ENCODE data around the gene SCT.

DNA sequence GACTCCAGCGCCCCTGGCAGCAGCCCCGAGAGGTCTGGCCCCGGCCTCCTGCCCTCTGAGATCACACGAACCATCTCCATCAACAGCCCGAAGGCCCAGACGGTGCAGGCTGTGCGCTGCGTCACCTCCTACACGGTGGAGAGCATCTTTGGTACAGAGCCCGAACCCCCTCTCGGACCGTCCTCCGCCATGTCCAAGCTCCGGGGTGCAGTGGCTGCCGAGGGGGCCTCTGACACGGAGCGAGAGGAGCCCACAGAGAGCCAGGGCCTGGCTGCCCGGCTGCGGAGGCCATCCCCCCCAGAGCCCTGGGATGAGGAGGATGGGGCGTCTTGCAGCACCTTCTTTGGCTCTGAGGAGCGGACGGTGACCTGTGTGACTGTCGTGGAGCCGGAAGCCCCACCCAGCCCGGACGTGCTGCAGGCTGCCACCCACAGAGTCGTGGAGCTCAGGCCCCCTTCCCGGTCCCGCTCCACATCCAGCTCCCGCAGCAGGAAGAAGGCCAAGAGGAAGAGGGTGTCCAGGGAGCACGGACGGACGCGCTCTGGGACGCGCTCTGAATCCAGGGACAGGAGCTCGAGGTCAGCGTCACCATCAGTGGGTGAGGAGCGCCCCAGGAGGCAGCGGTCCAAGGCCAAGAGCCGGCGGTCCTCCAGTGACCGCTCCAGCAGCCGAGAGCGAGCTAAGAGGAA is 18.9 kb downstream of the SCT start:
- TF ChIP-seq, protein P1, sequence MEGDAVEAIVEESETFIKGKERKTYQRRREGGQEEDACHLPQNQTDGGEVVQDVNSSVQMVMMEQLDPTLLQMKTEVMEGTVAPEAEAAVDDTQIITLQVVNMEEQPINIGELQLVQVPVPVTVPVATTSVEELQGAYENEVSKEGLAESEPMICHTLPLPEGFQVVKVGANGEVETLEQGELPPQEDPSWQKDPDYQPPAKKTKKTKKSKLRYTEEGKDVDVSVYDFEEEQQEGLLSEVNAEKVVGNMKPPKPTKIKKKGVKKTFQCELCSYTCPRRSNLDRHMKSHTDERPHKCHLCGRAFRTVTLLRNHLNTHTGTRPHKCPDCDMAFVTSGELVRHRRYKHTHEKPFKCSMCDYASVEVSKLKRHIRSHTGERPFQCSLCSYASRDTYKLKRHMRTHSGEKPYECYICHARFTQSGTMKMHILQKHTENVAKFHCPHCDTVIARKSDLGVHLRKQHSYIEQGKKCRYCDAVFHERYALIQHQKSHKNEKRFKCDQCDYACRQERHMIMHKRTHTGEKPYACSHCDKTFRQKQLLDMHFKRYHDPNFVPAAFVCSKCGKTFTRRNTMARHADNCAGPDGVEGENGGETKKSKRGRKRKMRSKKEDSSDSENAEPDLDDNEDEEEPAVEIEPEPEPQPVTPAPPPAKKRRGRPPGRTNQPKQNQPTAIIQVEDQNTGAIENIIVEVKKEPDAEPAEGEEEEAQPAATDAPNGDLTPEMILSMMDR (conservative IDR thresholded peaks at IDR 0.05; ENCODE audit: low read depth in 2 of 2) = no peak
- TF ChIP-seq EZH2 (IDR thresholded peaks at IDR 0.05; ENCODE audit: low read depth, unreplicated experiment) (no peak), CREB1 (CRISPR knock-in tag; IDR thresholded peaks at IDR 0.05; ENCODE audit: low read depth) (no peak), ETS1 (IDR thresholded peaks at IDR 0.05) (no peak), JUNB (IDR thresholded peaks at IDR 0.05; ENCODE audit: unreplicated experiment) (no peak), ZNF331 (CRISPR knock-in tag; IDR thresholded peaks at IDR 0.05; ENCODE audit: low read depth) (no peak), ZNF114 (CRISPR knock-in tag; IDR thresholded peaks at IDR 0.05) (no peak), EZH2phosphoT487 (IDR thresholded peaks at IDR 0.05; ENCODE audit: unreplicated experiment) (no peak), POLR2AphosphoS5 (IDR thresholded peaks at IDR 0.05; ENCODE audit: low read depth) (no peak), STAT1 (IDR thresholded peaks at IDR 0.05; ENCODE audit: unreplicated experiment) (no peak)
- TF ChIP-seq, protein P2, sequence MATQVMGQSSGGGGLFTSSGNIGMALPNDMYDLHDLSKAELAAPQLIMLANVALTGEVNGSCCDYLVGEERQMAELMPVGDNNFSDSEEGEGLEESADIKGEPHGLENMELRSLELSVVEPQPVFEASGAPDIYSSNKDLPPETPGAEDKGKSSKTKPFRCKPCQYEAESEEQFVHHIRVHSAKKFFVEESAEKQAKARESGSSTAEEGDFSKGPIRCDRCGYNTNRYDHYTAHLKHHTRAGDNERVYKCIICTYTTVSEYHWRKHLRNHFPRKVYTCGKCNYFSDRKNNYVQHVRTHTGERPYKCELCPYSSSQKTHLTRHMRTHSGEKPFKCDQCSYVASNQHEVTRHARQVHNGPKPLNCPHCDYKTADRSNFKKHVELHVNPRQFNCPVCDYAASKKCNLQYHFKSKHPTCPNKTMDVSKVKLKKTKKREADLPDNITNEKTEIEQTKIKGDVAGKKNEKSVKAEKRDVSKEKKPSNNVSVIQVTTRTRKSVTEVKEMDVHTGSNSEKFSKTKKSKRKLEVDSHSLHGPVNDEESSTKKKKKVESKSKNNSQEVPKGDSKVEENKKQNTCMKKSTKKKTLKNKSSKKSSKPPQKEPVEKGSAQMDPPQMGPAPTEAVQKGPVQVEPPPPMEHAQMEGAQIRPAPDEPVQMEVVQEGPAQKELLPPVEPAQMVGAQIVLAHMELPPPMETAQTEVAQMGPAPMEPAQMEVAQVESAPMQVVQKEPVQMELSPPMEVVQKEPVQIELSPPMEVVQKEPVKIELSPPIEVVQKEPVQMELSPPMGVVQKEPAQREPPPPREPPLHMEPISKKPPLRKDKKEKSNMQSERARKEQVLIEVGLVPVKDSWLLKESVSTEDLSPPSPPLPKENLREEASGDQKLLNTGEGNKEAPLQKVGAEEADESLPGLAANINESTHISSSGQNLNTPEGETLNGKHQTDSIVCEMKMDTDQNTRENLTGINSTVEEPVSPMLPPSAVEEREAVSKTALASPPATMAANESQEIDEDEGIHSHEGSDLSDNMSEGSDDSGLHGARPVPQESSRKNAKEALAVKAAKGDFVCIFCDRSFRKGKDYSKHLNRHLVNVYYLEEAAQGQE (IDR thresholded peaks at IDR 0.05; ENCODE audit: unreplicated experiment) = no peak
- TF ChIP-seq, protein P3, sequence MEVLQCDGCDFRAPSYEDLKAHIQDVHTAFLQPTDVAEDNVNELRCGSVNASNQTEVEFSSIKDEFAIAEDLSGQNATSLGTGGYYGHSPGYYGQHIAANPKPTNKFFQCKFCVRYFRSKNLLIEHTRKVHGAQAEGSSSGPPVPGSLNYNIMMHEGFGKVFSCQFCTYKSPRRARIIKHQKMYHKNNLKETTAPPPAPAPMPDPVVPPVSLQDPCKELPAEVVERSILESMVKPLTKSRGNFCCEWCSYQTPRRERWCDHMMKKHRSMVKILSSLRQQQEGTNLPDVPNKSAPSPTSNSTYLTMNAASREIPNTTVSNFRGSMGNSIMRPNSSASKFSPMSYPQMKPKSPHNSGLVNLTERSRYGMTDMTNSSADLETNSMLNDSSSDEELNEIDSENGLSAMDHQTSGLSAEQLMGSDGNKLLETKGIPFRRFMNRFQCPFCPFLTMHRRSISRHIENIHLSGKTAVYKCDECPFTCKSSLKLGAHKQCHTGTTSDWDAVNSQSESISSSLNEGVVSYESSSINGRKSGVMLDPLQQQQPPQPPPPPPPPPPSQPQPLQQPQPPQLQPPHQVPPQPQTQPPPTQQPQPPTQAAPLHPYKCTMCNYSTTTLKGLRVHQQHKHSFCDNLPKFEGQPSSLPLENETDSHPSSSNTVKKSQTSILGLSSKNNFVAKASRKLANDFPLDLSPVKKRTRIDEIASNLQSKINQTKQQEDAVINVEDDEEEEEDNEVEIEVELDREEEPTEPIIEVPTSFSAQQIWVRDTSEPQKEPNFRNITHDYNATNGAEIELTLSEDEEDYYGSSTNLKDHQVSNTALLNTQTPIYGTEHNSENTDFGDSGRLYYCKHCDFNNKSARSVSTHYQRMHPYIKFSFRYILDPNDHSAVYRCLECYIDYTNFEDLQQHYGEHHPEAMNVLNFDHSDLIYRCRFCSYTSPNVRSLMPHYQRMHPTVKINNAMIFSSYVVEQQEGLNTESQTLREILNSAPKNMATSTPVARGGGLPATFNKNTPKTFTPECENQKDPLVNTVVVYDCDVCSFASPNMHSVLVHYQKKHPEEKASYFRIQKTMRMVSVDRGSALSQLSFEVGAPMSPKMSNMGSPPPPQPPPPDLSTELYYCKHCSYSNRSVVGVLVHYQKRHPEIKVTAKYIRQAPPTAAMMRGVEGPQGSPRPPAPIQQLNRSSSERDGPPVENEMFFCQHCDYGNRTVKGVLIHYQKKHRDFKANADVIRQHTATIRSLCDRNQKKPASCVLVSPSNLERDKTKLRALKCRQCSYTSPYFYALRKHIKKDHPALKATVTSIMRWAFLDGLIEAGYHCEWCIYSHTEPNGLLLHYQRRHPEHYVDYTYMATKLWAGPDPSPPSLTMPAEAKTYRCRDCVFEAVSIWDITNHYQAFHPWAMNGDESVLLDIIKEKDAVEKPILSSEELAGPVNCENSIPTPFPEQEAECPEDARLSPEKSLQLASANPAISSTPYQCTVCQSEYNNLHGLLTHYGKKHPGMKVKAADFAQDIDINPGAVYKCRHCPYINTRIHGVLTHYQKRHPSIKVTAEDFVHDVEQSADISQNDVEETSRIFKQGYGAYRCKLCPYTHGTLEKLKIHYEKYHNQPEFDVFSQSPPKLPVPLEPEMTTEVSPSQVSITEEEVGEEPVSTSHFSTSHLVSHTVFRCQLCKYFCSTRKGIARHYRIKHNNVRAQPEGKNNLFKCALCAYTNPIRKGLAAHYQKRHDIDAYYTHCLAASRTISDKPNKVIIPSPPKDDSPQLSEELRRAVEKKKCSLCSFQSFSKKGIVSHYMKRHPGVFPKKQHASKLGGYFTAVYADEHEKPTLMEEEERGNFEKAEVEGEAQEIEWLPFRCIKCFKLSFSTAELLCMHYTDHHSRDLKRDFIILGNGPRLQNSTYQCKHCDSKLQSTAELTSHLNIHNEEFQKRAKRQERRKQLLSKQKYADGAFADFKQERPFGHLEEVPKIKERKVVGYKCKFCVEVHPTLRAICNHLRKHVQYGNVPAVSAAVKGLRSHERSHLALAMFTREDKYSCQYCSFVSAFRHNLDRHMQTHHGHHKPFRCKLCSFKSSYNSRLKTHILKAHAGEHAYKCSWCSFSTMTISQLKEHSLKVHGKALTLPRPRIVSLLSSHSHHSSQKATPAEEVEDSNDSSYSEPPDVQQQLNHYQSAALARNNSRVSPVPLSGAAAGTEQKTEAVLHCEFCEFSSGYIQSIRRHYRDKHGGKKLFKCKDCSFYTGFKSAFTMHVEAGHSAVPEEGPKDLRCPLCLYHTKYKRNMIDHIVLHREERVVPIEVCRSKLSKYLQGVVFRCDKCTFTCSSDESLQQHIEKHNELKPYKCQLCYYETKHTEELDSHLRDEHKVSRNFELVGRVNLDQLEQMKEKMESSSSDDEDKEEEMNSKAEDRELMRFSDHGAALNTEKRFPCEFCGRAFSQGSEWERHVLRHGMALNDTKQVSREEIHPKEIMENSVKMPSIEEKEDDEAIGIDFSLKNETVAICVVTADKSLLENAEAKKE (CRISPR knock-in tag; IDR thresholded peaks at IDR 0.05) = no peak

Data from GM23338 (cell line).